CD4-positive, alpha-beta T cell treated with Interleukin-15 for 4 hours (primary cell): Measurements from ENCODE around the gene PRADC1.
"Not testable (repeated sequence)": the region's sequence is repeated elsewhere in the genome, so short reads cannot be mapped to it uniquely, and the experiment has no call there.

Experiments used
- DNase-seq: peaks from one replicate; pipeline ENCODE4 v3.0.0-alpha.2; 2020; ENCODE audit warnings: low spot score

The PRADC1 gene

DNA sequence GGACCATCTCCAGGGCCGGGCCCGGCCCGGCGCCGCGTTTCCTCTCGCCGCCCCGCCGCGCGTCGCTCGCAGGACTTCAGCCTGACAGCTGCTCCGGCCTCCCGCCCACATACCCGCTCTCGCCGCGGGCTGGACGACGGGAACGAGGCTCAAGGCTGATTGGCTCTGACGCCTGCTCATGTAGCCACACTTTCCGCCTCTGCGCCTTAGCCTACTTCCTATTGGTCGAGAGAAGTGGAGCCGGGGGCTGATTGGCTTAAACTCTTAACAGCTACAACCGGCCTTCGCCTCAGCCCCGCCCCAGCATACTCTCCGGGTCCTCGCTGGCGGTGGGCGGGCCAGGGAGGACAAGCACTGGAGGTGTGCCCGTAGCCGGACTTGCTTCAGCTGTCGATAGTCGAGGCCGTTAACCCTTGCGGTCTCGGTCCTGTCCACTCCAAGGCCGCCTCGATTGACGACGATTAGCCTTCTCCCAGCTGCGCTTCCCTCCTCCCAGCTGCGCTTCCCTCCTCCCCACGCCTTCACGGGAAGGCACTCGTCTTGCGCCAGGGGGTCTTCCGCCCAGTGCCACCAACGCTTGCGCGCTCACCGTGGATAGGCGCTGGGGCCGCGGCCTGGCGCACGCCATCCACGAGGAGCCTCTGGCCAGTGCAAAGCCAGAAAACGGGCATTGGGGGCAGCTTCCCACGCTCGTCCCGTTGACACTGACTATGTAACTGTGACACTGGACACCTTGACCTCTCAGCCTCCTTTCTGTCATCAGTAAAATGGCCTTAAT, at the start of gene PRADC1:
PRADC1 (minus strand) TSS at position 86 of the 778 bp plus-strand sequence; CDS start at position 7, 79 bp downstream.
- peak; percentile 98 for DNase-seq

- DNase-seq, result no peak
Observed at GRCh38 chr2:73281244-73281643, 48.2 kb upstream of the PRADC1 start.

GRCh38 chr2:73279852-73280251, 46.8 kb upstream of the PRADC1 start:
- DNase-seq, result no peak

GRCh38 chr2:73272270-73272669, 39.2 kb upstream of the PRADC1 start:
- no peak for DNase-seq

- no peak for DNase-seq
Observed at GRCh38 chr2:73269686-73270465, 36.8 kb upstream of the PRADC1 start.

- peak; percentile 81 for DNase-seq
Observed at GRCh38 chr2:73268830-73269685, 36.0 kb upstream of the PRADC1 start.

- DNase-seq, result no peak
Observed at GRCh38 chr2:73268366-73268829, 35.4 kb upstream of the PRADC1 start.

- DNase-seq, result no peak
Observed at GRCh38 chr2:73267008-73267407, 34.0 kb upstream of the PRADC1 start.

GRCh38 chr2:73266061-73266901, 33.2 kb upstream of the PRADC1 start:
- no peak for DNase-seq

DNA sequence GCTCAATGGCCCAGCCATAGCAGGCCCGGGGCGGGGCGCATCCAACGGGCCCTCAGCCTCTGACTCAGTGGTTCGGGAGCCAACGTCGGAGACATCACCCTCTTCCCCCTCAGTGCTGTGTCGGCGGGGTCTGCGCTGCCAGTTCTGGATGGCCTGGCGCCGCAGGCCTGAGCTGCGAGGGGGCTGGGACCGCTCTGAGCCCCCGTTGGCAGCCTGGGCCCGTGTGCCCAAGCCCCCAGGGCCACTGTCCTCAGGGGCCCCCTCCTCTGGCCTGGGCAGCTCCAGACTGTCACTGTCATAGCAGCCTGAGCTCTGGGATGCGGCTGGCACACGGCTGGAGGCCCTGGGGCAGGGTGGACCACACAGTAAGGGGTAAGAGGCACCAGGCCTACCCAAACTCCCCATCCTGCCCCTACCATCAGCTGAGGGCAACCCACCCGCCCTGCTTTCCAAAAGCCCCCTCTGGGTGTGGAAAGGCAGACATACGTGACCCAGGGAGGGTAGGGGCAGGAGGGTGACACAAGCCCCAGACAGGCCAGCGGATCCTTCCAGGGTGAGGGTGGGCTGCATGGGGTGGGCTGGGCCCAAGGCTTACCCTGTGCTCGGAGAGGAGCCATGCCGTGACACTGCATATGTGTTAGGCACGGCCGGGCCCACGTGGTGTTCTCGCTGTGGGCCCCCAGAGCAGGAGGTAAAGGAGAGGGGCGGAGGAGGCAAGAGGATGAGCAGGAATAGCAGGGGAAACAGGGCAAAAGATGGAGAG, 32.4 kb upstream of the PRADC1 start:
- DNase-seq, result no peak

- no peak for DNase-seq
Observed at GRCh38 chr2:73264783-73265182, 31.7 kb upstream of the PRADC1 start.

- no peak for DNase-seq
Observed at GRCh38 chr2:73264332-73264606, 31.2 kb upstream of the PRADC1 start.

DNA sequence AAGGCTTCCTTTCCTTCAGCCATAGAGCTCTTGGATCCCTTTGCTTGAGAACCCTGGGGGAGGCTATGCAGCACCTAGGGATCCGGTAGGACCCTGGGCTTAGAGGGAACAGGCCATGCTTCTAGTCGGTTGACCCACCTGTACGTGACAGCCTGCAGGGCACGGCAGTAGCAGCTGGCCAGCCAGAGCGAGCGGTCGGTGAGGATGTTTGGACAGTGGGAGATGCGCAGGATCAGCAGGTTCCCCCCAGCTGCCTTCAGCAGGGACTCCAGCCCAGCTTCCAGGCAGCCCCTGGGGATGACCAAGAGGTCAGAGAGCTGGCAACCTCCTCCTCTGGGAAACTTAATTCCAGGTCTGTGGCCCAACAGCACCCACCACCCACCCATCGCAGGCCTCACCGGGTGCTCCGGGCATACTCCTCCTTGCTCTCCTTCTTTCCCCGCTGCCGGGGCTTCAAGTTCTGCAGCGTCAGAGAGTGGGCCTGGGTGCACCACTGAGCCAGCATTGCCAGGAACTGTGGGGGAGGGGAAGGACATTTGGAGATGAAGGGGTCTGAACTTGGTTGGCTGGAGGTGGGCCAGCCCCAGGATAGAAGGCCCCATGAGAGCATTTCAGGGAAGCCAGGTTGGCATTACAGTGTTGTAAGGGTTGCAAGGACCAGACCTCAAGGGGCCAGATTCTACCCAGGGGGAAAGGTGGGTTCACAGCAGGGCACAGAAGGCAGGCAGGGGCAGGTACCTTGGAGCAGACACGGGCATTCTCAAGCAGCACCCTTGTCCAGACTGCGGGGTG, 30.7 kb upstream of the PRADC1 start:
- no peak for DNase-seq

DNA sequence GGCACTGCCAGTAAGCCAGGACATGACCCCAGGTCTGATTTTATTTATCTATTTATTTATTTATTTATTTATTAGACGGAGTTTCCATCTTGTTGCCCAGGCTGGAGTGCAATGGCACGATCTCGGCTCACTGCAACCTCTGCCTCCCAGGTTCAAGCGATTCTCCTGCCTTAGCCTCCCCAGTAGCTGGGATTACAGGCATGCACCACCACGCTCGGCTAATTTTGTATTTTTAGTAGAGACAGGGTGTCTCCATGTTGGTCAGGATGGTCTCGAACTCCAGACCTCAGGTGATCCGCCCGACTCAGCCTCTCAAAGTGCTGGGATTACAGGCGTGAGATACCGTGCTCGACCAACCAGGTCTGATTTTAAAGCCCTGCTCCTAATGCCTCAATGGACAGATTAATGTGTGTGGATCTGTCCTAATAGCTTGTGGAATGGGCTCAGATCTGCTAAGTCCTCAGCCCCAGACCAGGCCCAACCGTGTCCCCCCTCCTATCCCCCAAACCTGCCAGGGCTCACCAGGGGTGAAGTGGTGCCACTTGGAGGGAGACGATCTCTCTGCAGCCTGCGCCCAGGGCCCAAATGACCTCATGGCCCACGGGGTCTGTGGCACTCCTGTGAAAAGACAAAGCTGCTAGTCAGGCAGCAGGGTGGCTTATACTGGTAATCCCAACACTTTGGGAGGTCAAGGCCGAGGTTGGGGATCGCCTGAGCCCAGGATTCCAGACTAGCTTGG, 29.8 kb upstream of the PRADC1 start:
- DNase-seq, result not testable (repeated sequence)

- DNase-seq, result no peak
Observed at GRCh38 chr2:73262108-73262651, 29.1 kb upstream of the PRADC1 start.

- no peak for DNase-seq
Observed at GRCh38 chr2:73260338-73260984, 27.4 kb upstream of the PRADC1 start.

- DNase-seq, result no peak
Observed at GRCh38 chr2:73259704-73260337, 26.8 kb upstream of the PRADC1 start.

- DNase-seq, result no peak
Observed at GRCh38 chr2:73259276-73259675, 26.2 kb upstream of the PRADC1 start.
